NAMALWA (cell line): ENCODE measurements around the gene SLC25A12.

Source experiments
- DNase-seq: peaks from one replicate; pipeline ENCODE4 v3.0.0-alpha.2; 2015; ENCODE audit warnings: low spot score

Gene SLC25A12

DNA sequence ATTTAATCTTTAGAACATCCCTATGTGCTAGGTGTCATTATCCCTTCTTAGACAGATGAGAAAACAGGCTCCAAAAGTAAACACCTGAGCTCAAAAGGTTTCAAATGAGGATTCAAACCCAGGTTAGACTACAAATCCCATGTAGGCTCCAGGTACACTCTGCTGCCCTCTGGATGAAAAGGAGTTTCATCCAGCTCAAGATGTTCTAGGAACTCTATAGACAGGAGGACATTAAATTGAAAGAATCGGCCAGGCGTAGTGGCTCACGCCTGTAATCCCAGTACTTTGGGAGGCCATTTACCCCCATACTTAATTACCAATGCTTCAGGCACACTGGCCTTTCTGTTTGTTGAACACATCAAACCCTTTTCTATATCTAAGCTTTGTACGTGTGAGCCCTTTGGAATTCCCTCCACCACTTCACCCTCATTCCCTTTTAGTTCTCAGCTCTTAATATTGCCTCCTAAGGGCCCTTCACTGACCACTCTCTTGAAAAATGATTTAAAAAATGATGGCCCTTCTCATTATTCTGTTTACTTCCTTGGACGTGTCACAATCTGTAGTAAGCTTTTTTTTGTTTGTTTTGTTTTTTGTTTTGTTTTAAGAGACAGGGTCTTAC is 10.7 kb downstream of the SLC25A12 start:
- no peak for DNase-seq

- DNase-seq = no peak
Observed at GRCh38 chr2:171882089-171882769, 11.8 kb downstream of the SLC25A12 start.

DNA sequence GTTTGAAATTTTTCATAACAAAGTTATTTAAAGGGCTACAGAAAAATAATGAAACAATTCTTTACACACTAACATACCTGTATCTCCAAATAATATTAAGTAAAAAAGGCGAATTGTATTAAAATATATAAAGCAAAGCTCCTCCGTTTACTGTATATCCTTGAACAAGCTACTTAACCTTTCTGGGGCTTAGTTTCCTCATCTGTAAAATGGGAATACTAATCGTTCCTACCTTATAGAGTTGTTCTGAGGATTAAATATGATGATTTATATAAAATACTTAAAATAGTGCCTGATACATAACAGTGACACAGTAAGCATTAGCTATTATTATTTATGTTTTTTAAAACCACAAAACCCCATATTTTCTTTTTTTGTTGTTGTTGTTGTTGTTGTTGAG is 13.3 kb downstream of the SLC25A12 start:
- no peak for DNase-seq

DNA sequence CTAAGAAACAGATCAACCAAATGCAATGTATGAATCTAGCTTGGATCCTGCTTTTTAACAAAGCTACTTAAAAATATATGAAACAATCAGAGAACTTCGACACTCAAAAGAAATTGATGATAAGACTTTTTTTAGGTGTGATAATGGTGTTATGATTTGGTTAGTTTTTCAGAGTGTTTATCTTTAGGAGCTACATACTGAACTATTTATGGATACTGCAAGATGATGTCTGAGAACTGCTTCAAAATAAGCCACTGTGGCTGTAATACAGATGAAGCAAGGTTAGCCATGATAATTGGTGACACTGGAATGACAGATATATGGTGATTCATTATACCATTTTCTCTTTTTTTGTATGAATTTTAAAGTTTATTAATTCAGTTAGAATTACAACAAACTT is 14.2 kb downstream of the SLC25A12 start:
- no peak for DNase-seq

DNA sequence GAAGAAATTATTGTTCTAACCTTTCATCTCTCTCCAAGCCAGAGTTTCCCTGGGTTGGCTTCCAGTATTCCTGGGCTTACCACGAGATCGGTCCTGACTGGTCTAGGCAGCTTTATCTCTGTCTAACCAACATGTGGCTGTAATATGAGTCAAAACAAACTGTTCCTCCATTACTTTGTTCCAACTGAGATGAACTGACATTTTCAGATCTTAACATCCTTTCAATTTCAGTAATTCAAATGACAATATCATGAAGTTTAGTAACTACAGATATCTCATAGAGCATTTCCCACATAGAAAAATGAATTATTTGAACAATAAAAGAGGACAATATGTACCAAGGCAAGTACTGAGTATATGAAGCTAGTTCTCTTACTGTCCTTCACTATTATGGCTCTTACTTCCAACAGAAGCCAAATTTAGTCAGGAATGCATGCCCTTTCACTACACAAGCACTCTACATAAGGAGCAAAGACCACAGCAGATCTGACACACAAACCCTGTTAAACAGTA is 15.5 kb downstream of the SLC25A12 start:
- no peak for DNase-seq

DNA sequence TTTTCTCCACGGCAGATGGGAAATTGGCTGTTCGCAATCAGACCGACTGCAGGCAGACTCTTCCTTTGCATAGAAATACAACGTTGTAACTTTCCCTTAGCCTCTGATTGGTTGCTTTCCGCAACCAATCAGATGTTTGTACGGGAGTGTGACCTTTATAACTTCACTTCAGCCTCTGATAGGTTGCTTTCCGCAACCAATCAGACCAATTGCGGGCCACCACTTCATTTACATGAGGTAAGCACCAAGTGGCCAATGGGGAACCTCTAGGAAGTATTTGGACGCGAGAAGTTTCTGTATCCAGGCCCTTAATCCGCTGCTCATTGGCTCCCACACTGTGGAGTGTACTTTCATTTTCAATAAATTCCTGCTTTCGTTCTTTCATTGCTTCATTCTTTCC is 19.1 kb downstream of the SLC25A12 start:
- no peak for DNase-seq

DNA sequence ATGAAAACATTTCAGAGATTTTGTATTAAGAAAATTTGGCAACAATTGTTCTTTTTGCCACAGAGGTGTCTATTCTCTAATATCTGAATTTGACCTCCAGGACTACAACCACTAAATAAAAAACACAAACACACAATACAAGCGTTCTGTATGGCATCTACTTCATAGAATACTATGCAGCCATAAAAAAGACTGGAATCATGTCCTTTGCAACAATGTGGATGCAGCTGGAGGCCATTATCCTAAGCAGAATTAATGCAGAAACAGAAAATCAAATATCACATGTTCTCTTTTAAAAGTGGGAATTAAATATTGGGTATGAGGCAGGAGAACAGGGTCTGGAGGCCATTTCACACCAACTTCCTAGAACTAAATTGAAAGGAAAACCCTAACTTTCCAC is 19.5 kb downstream of the SLC25A12 start:
- DNase-seq = no peak

DNA sequence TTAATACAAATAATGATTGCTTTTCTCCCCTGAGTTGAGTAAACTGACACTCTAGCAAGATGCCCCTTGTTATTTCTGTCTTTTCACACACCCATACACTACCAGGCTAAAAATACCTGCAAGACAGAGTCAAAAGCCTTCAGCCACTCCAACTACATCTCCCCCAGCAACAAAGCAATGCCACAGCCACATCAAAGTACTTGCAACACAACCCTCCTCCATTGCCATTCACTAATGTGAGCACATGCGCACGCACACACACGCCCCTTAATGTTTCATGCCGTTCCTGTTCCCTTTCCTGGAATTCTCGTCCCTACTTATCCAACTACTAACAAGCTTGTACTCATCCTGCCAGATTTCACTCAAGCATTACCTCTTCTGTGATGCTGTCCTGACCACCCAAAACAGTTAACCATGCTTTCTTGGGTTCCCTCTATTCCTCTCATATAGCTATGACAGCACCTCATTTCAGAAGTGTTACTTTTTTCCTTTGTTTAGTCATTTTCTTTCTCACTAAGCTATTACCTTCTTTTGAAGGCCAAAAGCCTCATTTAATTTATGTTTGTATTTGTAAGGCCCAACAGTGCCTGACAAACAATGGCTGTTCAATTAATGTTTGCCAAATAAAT is 29.6 kb downstream of the SLC25A12 start:
- no peak for DNase-seq

DNA sequence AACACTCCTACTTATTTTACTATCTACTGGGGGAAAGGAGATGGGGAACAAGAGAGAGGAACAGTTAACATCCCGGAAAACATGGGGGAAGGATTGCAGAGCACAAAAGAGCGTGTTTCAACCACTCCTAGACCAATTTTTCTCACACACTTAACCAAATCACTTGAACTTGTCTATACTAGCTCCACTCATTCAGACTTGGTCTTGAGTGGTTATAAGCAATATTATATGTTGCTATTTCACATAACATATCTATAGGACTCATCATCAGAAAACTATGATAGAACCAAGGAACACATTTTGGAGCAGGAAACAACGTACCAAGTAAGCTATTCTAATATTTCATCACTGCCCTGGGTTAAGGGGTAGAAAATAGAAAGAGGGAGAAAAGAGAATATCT is 31.5 kb downstream of the SLC25A12 start:
- DNase-seq = no peak

DNA sequence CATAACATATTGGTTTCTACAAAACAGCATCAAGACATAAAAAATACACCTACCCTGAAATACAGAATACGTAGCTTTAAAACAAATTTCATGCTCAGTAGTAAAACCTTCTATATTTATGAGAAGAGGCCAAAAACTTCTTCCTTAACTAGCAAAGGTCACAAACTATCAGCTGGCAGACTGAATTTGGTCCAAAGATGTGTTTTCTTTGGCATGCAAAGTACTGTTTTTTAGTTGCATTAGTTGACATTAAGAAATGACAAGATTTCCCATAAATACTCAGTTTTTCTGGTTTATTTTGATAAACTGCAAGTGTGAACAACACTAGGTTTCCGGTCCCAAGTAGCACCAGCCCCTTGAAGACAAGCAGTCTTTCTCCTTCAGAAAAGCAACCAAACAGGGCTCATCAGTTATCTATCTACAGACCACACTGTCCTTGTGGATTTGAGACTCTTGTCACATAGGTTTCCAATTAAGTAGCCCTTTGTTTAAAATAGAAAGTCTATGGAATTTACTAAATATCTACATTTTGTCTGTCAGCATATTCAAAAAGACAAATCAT is 35.6 kb downstream of the SLC25A12 start:
- DNase-seq = no peak

- DNase-seq = no peak
Observed at GRCh38 chr2:171855401-171855800, 38.6 kb downstream of the SLC25A12 start.

DNA sequence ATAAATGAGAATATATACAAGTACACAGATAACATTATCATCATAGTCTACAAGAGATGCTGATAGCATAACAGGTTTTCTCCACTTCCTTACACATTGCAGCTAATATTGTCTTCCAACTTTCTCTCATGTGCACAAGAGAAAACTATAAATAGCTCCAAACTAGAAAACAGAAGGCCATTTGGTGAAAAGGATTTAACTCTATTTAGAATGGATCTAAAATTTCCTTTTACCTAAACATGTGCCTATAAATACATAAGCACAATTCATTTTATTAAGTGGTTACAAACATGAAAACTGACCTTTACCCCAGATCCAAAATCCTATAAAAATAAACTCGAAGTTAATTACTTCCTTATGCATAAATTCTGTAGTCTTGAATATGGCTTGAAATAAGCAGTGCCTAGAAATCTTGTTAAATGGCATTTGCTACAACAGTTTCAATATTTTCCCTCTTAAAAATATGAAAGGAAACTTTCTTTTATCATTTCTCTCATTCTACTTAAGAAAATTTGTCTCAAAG is 41.6 kb downstream of the SLC25A12 start:
- DNase-seq = no peak

DNA sequence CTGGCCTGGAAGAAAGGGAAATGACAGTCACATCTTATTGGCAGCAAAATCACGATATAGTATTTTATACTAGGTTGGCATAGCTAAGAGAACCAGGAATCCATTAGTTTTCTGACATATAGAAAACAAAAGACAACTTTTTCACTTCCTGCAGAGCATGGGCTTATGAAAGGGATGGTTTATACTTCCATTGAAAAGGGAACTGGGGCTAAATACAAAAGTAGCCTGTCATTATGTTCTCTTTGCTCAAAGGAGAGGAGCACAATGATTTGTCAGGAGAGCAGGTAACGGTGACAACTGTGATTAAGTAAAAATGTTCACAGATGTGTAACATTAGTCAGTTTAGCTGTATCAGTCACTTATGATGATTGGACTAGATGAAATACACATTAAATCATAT is 46.4 kb downstream of the SLC25A12 start:
- DNase-seq = no peak

GRCh38 chr2:171846894-171847293 is 47.1 kb downstream of the SLC25A12 start:
- no peak for DNase-seq

- no peak for DNase-seq
Observed at GRCh38 chr2:171841996-171842395, 52.0 kb downstream of the SLC25A12 start.

DNA sequence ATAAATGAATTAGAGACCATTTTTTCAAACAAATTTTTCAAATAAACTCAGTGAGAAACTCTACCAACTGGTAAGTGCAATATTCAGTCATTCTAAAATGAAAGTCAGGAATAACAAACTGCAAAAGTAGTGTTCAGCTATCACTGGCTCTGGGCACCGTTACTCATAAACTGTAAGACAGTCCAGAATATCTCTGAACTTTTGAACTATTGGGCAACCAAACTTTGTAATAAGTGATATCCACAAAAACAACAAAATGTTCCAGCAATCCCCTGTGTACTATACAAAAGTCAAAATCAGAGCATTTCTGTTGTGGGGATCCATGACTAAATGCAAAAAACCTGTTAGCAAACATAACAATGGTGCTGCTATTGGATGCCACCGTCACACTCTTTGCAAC is 56.3 kb downstream of the SLC25A12 start:
- DNase-seq = no peak

GRCh38 chr2:171836146-171836910 is 57.7 kb downstream of the SLC25A12 start:
- DNase-seq = no peak

DNA sequence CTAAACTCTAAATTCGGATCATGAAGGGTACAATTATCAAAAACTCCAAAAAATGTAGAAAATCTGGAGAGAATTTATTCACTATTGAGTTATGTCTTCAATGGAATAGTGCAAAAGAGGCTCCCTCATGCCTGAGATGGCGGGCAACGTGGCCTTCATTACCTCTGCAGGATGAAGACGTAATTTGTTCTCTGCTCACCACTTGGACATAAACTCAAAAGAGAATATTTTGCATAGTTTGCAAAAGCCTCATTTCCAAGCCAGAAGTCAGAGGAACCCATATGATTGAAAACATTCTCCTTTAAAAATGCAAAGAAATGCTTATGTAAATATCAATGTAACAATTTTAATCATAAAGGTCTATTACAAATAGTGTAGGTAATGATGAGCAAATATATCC is 58.7 kb downstream of the SLC25A12 start:
- DNase-seq = no peak

DNA sequence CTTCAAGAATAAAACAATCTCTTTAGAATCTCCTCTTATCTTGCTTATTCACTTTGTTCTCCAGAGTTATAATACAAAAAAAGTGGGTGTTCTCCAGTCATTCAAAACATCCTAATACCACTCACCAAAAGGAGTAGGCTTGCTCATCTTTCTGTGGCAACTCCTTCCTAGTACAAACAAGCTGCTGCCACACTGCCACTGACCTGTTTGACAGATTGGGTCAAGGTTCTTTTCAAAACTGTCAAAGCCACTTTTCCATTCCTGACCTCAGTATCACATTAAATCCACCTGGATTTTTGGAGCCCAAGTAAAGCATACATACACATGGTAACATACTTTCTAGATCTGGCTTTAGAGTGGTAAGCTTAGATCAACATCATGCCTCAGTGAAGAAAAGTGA is 59.8 kb downstream of the SLC25A12 start:
- DNase-seq = no peak

DNA sequence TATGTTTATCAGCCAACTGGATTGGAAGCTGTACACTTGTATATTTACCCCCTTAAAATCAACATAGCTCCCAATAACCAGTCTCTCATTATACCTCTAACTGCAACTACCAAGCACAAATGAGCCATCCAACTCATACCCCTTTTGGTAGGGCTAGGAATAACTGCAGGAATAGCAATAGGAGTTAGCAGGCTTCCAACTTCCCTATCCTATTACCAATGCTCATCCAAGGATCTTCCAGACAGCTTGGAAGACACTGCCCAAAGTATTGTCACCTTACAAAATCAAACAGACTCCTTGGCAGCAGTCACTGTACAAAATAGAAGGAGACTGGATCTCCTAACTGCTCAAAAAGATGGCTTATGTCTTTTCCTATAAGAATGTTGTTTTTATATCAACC is 61.6 kb downstream of the SLC25A12 start:
- DNase-seq = no peak

DNA sequence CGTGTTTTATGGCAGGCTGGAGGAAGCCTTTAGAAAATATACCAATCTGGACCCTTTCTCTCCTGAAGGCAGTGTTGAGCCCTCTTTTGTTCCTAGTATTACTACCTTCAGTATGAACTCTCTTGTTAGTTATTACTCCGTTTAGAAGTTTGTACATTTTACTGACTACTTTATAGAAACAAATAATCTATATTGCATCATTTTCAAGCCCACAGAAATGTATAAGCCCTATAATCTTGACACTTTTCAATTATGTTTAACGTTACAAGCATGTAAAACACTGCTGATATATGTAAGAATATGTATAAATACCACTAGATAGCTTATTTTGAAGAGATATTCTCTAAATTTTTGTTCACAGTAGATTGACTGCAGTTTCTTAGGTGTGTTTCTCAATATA is 64.0 kb downstream of the SLC25A12 start:
- no peak for DNase-seq

DNA sequence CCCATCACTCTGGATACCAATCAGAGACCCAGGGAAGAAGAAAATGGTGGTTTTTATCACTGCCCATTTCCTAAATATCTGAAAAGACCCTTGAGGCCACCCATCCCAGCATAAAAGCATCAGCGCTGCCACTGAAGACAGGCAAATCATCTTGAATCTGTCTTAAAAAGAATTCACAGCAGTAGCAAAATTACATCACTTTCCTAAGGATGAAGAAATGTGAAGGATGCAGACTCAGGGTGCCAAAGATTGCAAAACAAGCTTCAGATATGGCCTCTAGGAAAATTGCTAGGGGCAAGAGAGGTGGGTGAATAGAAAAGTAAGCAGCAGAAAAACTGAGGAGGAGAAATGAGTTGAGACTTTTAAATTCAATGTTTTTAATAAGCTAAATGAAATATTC is 70.0 kb downstream of the SLC25A12 start:
- no peak for DNase-seq
